ENCODE data around the gene ITM2B.
A peak's percentile ranks its signal among the peaks of the same experiment; 100 is the strongest.
"Not testable (repeated sequence)": the region's sequence is repeated elsewhere in the genome, so short reads cannot be mapped to it uniquely, and the experiment has no call there.

ITM2B gene

DNA sequence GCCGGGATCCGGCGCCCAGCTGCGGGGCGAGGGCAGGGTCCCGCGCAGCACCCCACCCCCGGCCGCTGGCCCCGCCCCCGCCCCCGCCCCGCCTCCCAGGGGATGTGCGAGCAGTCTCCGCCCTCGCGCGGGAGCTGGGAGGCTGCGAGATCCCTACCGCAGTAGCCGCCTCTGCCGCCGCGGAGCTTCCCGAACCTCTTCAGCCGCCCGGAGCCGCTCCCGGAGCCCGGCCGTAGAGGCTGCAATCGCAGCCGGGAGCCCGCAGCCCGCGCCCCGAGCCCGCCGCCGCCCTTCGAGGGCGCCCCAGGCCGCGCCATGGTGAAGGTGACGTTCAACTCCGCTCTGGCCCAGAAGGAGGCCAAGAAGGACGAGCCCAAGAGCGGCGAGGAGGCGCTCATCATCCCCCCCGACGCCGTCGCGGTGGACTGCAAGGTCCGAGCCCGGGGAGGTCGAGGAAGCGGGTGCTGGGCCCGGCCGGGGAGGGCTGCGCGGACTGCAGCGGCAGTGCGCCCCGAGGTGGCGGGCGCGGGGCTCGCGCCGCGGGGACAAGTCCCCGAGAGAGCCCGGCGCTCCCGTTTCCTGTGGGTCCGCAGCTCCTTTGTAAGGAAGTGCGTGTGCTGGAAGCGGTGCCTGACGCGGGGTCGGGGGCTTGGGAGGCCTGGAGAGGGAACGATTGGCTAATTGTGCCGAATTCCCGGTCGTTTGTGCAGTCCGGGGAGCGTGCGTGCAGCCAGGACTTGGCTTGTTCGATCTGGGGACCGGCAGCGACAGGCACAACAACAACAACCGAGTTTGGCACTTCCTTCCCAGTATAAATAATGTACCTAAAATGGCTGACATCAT lies at the start of gene ITM2B:
ITM2B (plus strand) TSS at position 161 of the 843 bp plus-strand sequence; CDS start at position 316, 155 bp downstream.
- DNase-seq = peak; percentile 67

DNA sequence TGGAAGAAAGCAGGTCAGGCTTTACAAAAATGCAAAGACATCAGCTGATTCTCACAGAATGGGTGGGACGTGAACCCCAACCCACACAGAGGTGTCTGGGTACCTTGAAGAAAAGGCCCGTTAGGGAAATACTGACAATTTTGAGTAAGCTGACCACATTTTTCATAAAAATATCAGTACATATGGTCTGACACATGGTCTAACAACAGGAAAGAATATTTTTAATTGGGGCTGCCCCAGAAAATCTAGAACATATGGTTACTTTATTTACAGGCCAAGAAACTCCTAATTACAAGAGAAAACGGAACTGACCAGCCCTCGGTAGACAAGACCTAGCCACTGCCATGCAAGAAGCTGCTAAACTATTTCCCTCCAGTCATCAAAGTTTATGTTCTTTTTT lies 48.7 kb upstream of the ITM2B start:
- DNase-seq = no peak

DNA sequence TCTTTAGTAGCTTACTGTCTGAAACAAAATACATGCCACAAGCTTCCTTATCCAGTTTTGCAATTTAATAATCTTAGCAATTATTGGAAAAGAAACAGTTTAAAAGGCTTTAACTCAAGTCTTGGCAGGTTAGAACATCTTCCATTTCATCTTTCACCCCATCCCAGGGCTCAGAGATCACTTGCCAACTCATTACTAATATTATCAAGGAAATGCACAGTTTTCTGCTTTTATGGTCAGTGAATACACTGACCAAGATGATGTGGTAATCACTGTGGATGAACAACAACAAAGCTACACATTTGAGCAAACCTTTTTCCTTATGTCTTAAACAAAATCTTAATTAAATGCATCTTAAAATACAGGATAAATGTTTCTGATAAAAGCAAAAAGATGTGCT lies 48.0 kb upstream of the ITM2B start:
- DNase-seq = no peak

DNA sequence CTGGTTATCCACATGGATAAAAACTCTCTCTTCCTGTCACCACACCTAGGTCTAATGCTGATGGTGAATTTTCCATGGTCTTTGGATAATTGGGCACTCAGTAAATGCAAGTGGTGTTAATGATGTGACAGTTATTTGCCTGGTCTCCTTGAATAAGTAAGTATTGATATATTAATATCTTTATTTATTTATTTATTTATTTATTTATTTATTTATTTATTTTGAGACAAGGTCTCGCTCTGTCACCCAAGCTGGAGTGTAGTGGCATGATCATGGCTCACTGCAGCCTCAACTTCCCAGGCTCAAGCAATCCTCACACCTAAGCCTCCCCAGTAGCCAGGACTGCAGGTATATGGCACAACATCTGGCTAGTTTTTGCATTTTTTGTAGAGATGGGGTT lies 46.3 kb upstream of the ITM2B start:
- DNase-seq = no peak

DNA sequence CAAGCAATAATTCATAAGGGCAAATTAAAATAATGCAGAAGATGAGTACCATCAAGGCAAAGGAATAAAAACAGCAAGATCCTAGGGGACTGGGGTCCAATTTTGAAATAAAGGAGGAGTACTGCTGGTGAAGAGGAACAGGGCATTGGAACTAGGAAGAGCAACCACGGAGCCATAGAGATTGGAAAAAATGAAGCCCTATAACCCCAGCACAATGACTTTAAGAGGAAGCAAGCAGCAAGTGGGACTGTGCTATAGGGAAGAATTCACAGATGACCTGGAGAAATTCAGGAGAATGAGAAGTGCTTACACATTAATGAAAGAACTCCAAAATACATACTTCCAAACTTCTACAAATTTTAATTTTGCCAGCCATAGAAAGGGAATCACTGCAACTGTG lies 44.9 kb upstream of the ITM2B start:
- DNase-seq = no peak

DNA sequence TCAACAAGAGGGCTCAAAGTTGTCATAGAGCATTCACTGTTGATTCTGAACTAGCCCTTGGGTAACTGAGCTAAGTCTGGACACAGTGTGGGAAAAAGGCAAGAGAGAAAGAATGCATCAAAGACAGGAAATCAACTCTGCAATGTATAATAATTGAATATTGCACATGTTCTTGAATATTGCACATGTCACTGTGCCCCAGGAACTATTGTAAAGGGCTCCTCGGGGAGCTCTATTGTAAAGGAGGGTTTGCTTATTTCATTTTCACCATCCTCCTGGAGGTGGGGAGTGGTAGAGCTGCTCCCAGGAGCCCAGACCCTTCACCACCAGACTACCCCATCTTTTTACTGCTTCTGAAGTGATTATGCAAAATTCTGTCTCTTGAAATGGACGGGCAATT lies 44.4 kb upstream of the ITM2B start:
- no peak for DNase-seq

DNA sequence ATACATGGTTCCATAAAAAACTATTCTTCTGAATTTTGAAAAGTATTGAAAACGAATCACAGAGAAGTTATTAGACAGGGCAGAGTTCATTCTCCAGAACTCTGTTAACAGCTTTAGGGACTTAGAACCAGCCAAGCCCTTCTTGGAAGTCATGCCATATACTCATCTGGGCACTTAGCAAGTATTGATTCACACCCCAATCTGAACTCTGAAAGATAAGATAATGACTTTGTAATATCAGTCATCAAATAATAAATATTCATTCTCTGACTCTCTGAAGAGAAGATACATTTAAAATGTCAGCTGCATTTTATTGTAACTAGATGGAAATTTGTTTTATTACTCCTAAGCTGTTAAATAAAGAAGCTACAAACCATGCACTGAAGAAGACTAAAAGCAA lies 43.8 kb upstream of the ITM2B start:
- DNase-seq = no peak

DNA sequence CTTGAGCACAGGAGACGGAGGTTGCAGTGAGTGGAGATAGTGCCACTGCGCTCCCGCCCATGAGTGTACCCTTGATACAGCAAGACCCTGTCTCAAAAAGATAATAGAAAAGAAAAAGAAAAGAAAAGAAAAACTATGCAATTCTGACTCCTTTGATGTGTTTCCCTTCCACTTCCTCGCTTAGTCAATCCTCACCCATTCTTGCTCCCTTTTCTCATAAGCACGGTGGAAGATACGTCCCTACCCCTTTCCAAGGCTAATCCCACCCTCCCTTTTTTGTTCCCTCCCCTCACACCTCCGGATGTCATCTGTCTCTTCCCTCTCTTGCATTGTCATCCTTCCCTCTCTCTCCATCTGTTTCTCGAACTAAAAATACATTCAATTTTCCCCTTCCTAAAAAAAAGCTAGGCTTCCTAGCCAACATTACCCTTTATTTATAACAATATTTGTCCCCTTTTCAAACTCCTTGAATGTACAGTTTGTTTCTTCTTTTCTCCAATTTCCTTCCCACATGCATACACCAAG lies 40.5 kb upstream of the ITM2B start:
- no peak for DNase-seq

DNA sequence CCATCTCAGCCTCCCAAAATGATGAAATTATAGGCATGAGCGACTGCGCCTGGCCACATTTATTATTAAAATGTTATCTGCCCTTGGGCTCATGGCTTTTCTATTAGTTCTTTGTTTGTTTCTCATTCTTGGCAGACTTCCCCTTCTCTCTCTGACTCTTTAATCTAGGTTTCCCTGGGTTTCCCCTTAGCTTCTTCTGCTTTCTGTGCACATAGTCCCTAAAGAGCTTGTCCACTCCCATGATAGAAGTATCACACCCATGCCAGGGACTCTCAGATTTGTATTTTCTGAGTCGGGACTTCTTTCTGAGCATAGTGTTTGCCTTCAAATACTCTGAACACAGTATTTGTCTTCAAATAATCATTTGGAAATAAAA lies 38.6 kb upstream of the ITM2B start:
- no peak for DNase-seq

DNA sequence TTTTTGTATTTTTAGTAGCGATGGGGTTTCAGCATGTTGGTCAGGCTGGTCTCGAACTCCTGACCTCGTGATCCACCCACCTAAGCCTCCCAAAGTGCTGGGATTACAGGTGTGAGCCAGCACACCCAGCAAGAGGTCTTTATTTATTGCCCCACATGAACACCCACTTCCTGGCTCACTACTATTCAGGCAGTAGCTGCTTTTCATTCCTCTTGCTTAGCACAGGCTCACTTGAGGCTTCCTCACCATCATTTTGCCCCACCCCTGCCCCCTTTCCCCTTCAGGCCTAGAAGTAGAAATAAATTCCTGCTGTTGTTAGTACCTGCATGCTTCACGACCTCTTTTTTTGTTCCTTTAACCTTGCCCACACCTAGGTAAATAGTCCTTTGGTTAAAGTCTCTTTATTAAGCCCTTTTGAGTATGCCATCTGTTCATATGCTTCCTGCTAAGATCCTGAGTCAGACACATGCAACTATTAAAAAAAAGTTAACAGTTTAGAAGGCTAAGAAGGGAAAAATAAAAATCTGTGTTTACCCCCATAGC lies 33.5 kb upstream of the ITM2B start:
- DNase-seq = no peak

DNA sequence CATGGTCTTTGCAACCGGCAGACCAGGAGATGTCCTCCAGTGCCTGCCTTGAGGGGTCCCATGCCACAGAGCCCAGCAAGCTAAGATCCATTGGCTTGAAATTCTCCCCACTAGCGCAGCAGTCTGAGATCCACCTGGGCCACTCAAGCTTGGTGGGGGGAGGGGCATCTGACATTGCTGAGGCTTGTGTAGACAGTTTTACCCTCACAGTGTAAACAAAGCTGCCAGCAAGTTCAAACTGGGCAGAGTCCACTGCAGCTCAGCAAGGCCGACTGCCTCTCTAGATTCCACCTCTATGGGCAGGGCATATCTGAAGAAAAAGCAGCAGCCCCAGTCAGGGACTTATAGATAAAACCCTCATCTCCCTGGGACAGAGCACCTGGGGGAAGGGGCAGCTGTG lies 32.0 kb upstream of the ITM2B start:
- no peak for DNase-seq

DNA sequence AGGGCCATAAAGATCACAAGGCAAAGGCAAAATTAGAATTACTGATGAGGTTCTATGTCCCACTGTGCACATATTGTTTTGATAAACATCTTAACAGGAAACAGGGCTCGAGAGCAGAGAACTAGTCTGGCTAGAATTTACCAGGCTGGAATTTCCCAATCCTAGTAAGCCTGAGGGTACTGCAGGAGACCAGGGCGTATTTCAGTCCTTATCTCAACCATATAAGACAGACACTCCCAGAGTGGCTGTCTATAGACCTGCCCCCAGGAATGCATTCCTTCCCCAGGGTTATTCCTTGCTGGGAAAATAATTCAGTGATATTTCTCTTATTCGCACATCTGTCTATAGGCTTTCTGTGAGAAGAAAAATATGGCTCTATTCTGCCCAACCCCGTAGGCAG lies 25.8 kb upstream of the ITM2B start:
- DNase-seq = not testable (repeated sequence)

DNA sequence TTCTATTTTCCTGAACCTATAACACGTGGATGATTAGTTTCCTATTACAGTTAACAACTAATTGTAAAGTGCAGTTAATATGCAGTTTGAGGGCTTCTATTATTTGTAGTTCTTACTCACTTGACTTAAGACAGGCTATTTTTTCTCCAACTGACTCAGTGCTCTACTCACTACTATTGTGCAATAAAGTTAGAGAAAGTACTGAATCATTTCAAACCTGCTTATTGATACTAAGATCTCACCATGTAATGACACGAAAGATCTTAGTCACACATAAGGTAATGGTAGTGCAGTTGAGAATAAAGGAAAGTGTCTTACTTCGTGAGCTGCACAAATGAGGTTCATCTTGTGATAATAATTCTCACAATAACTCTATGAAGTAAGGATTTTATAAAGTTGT lies 22.8 kb upstream of the ITM2B start:
- DNase-seq = peak; percentile 66

DNA sequence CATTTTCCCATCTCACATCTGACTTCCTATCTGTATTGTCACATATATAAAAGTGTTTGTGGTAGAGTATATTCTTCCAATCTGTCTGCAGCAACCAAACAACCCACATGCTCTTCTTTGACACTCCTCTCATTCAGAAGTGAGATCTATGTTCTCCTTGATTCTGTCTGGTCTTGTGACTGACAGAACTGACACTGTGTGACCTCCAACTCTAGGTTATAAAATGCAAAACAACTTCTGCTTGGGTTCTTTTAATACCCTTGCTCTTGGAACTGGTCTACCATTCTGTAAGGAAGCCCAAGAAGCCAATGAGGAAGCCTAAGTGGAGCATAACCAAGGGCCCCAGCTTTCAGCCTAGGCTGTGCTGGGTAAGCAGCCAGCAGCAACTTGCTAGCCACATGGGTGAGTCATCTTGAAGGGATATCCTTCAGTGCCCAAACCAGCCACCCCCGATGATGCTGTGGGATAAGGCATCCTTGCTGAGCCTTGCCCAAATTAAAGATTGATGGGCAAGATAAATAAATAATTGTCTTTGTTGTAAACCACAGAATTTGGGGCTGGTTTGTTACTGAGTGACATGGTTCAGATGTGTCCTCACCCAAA lies 18.4 kb upstream of the ITM2B start:
- no peak for DNase-seq

DNA sequence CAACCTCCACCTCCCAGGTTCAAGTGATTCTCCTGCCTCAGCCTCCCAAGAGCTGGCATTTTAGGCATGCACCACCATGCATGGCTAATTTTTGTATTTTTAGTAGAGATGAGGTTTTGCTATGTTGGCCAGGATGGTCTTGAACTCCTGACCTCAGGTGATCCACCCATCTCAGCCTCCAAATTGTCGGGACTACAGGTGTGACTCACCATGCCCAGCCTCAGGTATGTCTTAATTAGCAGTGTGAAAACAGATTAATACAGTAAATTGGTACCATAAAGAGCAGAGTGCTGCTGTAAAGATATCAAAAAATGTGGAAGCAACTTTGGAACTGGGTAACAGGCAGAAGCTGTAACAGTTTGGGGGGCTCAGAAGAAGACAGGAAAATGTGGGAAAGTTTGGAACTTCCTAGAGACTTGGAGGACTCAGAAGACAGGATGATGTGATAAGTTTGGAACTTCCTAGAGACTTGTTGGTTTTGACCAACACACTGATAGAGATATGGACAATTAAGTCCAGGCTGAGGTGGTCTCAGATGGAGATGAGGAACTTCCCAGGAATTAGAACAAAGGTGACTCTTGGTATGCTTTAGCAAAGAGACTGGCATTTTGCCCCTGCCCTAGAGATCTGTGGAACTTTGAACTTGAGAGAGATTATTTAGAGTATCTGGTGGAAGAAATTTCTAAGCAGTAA lies 17.3 kb upstream of the ITM2B start:
- DNase-seq = not testable (repeated sequence)

DNA sequence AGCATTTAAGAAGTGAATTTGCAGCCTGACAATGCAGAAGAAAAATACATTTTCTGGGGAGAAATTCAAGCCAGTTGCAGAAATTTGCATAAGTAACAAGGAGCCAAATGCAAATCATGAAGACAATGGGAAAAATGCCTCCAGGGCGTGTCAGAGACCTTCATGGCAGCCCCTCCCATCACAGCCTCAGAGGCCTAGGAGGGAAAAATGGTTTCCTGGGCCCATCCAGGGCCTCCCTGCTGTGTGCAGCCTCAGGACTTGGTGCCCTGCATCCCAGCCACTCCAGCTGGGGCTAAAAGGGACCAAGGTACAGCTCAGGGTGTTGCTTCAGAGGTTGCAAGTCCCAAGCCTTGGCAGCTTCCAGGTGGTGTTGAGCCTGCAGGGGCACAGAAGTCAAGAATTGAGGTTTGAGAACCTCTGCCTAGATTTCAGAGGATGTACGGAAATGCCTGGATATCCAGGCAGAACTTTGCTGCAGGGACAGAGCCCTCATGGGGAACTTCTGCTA lies 16.7 kb upstream of the ITM2B start:
- DNase-seq = no peak

DNA sequence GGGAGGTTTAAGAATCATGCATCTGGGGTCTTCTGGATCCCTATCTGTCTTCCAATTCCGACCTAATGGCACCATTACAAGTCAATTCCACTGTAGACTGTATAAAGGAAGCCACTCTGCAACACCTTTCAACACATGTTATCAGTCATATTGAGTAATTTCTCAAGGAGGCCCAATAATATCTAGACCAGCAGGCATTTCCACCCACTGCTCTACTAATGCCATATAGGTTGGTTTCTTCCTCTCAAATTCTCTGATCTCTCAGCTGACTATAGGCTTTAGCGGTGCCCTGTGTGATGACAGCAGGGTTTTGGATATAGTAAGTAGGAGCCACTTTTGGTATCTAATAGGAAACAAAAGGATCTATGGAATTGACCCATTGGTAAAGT lies 12.4 kb upstream of the ITM2B start:
- DNase-seq = no peak

DNA sequence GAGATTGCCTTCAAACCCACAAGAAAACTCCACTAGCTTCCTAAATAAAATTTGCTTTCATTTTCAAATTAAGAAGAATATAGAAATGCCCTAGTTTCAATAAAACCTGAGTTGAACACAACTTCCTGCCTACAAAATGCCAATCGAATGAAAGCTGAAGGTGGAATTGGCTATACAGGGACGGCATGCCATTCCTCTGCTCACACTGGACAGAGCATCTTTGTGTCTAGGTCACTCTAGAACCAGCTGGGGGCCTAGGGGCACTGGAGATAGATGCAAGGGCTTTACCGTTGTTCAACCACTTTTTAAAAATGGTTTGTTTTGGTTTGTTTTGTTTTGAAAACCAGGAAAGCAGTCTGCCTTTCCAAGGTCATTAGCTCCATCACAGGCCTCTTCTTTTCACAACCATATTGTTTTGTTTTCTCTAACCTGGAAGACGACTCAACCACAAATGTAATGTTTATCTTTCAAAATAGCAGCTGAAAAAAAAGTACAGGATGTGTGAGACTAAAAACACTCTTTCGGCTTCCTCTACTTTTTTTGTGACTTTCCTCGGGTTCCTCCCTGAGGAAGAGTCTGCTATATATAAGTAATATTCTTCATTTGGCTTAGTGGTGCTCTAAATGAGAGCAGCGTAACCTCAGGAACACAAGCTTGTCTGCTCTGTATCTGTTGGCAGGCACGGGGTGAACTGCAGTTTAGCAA lies 11.9 kb upstream of the ITM2B start:
- no peak for DNase-seq

DNA sequence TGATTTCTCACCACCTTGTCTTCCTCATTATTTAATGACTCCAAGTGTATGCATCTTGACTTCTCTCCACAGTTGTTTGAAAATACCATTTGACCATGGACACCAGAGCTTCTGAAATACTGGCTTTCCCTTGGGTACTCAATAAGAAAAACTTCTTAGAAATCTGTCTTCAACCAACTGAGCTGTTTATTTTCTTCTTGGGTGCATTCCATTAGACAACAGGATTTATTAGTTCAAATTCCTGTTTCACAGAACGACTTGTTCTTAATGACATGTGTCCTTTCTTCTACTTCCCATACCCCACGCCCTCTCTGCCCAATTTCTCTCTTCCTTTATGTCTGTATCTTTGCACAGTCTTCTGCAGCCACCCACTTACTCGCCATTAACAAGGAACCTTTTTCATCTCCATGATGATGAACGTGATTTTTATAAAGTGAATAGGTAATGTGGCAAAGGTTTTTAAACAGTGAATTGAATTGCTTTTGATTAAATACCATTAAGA lies 11.3 kb upstream of the ITM2B start:
- DNase-seq = no peak

DNA sequence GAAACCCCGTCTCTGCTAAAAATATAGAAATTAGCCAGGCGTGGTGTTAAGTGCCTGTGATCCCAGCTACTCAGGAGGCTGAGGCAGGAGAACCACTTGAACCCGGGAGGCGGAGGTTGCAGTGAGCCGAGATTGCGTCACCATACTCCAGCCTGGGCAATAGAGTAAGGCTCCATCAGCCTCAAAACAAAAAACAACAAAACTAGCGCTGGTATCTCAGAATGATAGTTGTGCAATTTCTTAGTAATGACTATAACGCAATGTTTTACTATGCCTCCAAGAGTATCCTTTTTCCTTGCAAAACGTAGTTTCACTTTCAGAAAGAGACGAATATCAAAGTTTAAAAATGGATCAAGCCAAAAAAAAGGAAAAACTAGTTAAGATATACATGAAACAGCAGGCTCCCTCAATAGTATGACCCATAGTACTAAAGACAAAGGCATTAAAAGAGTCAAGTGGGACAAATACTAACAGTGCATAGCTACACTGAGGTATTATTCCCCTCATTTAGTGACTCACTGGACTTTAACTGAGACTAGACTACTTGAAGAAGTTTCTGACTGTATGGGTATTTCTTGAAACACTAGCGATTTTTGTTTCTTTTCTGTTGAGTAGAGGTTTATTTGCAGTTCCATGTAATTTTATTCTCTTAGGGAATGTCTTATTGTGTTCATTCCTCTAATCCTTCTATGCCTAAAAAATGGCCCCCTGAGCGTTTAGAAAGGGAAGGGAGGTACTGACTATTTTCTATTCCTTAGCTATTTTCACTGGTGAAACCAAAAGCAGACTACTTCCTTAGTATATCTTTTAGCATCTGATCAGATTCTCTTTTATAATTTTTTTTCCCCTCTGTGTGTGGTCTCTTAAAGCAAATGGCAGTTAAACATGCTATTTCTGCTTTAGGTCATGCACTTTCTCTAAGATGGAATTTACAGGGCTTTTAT lies 10.4 kb upstream of the ITM2B start:
- DNase-seq = no peak

DNA sequence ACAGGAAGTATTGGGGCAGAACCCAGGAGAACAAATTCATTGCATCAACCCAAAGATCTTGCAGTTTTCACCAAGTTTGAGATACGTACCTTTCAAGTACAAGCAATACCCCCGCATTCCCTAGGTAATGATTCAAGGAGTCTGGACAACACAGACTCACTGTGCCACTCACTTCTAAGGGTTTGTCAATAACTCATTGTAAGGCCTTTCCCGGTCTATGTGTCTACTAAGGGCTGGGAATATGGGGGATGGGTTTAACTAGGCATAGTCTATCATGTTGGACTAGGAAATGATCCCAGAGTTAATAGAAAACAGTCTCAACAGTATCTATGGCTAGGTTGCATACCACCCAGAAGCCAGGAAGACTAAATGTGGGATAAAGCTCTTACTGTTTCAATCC lies 8.3 kb upstream of the ITM2B start:
- no peak for DNase-seq
